HepG2 (cell line): Measurements from ENCODE around the gene RPL11. TPM values are rescaled to one million over a fixed set of nuclear protein-coding genes. Genes with fewer than 3 reads are reported as not detected.

ENCODE experiments used
- AGO1 ChIP-seq: fragments of 200-400 bp; formaldehyde crosslinking; IDR thresholded peaks from 2 replicates; pipeline ENCODE4 v1.6.1; 2017; ENCODE audit warnings: mild to moderate bottlenecking, low read depth, low read length, moderate library complexity; ENCODE audit not compliant: poor library complexity, severe bottlenecking
- ATF6 ChIP-seq: sonication (generic); formaldehyde crosslinking; conservative IDR thresholded peaks from 2 replicates; pipeline ENCODE4 v1.4.0; 2020; ENCODE audit warnings: missing genetic modification reagents
- DR1 ChIP-seq: sonication (generic); formaldehyde crosslinking; IDR thresholded peaks from 2 replicates; pipeline ENCODE4 v1.8.0; 2021; ENCODE audit warnings: mild to moderate bottlenecking, missing genetic modification reagents, inconsistent platforms
- JUNB ChIP-seq: sonication (generic); formaldehyde crosslinking; IDR thresholded peaks from 2 replicates; pipeline ENCODE4 v1.8.0; 2022; ENCODE audit warnings: missing genetic modification reagents, mild to moderate bottlenecking, borderline replicate concordance
- KDM5B ChIP-seq: sonication (generic); formaldehyde crosslinking; IDR thresholded peaks from 2 replicates; pipeline ENCODE4 v1.4.0; 2020; ENCODE audit warnings: missing genetic modification reagents, mild to moderate bottlenecking, borderline replicate concordance
- MAFG ChIP-seq: sonication (generic); formaldehyde crosslinking; IDR thresholded peaks from 2 replicates; pipeline ENCODE4 v1.5.1; 2020; ENCODE audit warnings: mild to moderate bottlenecking, missing genetic modification reagents
- MIER3 ChIP-seq: IDR thresholded peaks from 2 replicates; pipeline ENCODE4 v1.6.1; 2016; ENCODE audit warnings: missing compliant biosample characterization, borderline replicate concordance
- MLX ChIP-seq: IDR thresholded peaks from 2 replicates; pipeline ENCODE4 v1.6.1; 2016
- MXD4 ChIP-seq: IDR thresholded peaks from 2 replicates; pipeline ENCODE4 v1.6.1; 2016; ENCODE audit warnings: mild to moderate bottlenecking, missing biosample characterization, missing genetic modification reagents
- NFE2L1 ChIP-seq: sonication (generic); formaldehyde crosslinking; IDR thresholded peaks from 2 replicates; pipeline ENCODE4 v1.4.0; 2020; ENCODE audit warnings: missing genetic modification reagents, mild to moderate bottlenecking, borderline replicate concordance
- PAWR ChIP-seq: sonication (generic); formaldehyde crosslinking; IDR thresholded peaks from 2 replicates; pipeline ENCODE4 v1.4.0; 2020; ENCODE audit warnings: missing genetic modification reagents, mild to moderate bottlenecking, borderline replicate concordance
- POLR2AphosphoS5 ChIP-seq: IDR thresholded peaks from 2 replicates; pipeline ENCODE4 v1.6.1; 2012; ENCODE audit warnings: low read depth, low read length
- SOX5 ChIP-seq: IDR thresholded peaks from 2 replicates; pipeline ENCODE4 v1.6.1; 2016; ENCODE audit warnings: borderline replicate concordance
- ZBED4 ChIP-seq: sonication (generic); formaldehyde crosslinking; IDR thresholded peaks from 2 replicates; pipeline ENCODE4 v1.4.0; 2020; ENCODE audit warnings: missing genetic modification reagents, borderline replicate concordance
- ZBTB7B ChIP-seq: sonication (generic); formaldehyde crosslinking; IDR thresholded peaks from 2 replicates; pipeline ENCODE4 v1.4.0; 2020; ENCODE audit warnings: missing genetic modification reagents
- ZNF143 ChIP-seq: sonication (generic); formaldehyde crosslinking; IDR thresholded peaks from 2 replicates; pipeline ENCODE4 v1.4.0; 2020; ENCODE audit warnings: missing genetic modification reagents
- ZNF337 ChIP-seq: sonication (generic); formaldehyde crosslinking; IDR thresholded peaks from 2 replicates; pipeline ENCODE4 v1.5.1; 2020; ENCODE audit warnings: missing genetic modification reagents, low read depth, mild to moderate bottlenecking, borderline replicate concordance
- ZNF784 ChIP-seq: sonication (generic); formaldehyde crosslinking; IDR thresholded peaks from 2 replicates; pipeline ENCODE4 v1.5.1; 2020; ENCODE audit warnings: missing genetic modification reagents, mild to moderate bottlenecking, borderline replicate concordance
- ZNF790 ChIP-seq: sonication (generic); formaldehyde crosslinking; IDR thresholded peaks from 2 replicates; pipeline ENCODE4 v1.8.0; 2022; ENCODE audit warnings: missing genetic modification reagents, mild to moderate bottlenecking, borderline replicate concordance
- polyA plus RNA-seq, 8 experiments: library from polyadenylated mRNA; depleted of rRNA in 3 of 8; stranded (reverse) in 7 of 8; unstranded in 1 of 8; fragments of >200 nt; fragmentation: Illumina TruSeq in 4 of 8; extraction: Trizol in 4 of 8; gene quantifications; 2 replicates each; pipeline versions ENCODE4 v1.2.1 to v1.2.3, GENCODE V29; 2011 to 2016; ENCODE audit warnings: low read depth in 4 of 8, missing spikeins in 1 of 8, mixed read lengths in 1 of 8; ENCODE audit not compliant: insufficient read depth in 1 of 8
- total RNA-seq, 5 experiments: library from RNA; depleted of rRNA; stranded (reverse); fragments of >200 nt; fragmentation: Illumina TruSeq; extraction: Trizol; gene quantifications; 2 replicates each; pipeline ENCODE4 v1.2.3, GENCODE V29; 2016; ENCODE audit warnings: low read depth in 1 of 5
- TF ChIP-seq, protein P1 (sequence below): IDR thresholded peaks from 2 replicates; pipeline ENCODE4 v1.6.1; 2012; ENCODE audit warnings: low read depth, low read length, improper control_type of control experiment

Gene RPL11
- total and polyA plus RNA-seq, 2 of the 13 experiments (the other 11 are each of a cell fraction or from before 2014, with no cell fraction given), result 1,682 to 2,010 TPM

DNA sequence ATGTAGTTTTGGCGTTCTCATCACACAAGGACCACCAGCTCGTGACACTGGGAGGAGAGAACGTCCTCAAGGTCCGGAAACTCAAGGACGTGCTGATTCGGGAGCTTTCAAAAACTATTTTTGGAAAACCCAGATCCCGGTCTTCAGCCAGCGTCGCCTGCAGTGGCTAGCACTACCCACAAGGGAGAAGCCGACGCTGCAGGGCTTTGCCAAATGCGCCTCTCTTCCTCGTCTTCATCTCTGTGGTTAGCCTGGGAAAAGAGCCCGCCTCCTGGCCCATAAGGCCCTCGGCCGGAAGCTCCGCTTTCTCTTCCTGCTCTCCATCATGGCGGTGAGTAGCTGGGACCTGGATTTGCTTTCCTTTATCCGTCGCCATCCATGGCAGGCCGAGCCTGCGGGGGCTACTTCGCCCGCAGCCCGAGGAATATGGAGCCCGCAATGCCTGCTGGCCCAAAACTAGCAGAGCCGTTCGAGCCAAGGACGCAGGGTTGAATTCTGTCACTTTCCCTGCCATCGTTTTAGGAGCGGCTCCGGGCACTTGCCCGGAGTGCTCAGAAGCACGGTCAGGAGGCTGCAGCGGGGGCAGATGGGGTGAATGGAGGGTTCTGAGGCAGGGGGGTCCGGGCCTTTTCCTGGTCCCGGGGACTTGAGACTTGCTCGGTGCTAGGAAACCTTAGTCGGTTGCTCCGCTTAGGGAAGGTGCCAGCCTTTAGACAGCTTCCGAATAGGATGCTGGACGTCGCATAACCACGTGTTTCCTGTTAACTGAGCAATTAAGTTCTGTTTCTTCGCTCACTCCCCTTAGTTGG lies at the start of gene RPL11 (continued):
- TF ChIP-seq ZNF784 (CRISPR knock-in tag), result 0 out of 2 replicates have a peak, but pooled peaks have one; percentile 46
- TF ChIP-seq ZNF790 (CRISPR knock-in tag), result 0 out of 2 replicates have a peak, but pooled peaks have one; percentile 79
- 0 out of 2 replicates have a peak, but pooled peaks have one; percentile 60 for TF ChIP-seq MLX (CRISPR knock-in tag)
- TF ChIP-seq JUNB (CRISPR knock-in tag), result no peak
- no peak for TF ChIP-seq ATF6
- no peak for TF ChIP-seq ZBED4
- peak; percentile 91 for TF ChIP-seq ZNF143
- no peak for TF ChIP-seq ZBTB7B (CRISPR knock-in tag)
- TF ChIP-seq ZNF337 (CRISPR knock-in tag), result no peak
- TF ChIP-seq SOX5 (CRISPR knock-in tag), result peak; percentile 33; the same call in 1 of the 2 replicates
- peak; percentile 94; the same call in 1 of the 2 replicates for TF ChIP-seq KDM5B
- TF ChIP-seq PAWR (CRISPR knock-in tag), result no peak
- no peak; the same call in none of the 2 replicates for TF ChIP-seq MXD4 (CRISPR knock-in tag)
- peak; percentile 52 for TF ChIP-seq AGO1
- TF ChIP-seq MIER3 (CRISPR knock-in tag), result peak; percentile 36; the same call in 1 of the 2 replicates
- TF ChIP-seq, protein P1, sequence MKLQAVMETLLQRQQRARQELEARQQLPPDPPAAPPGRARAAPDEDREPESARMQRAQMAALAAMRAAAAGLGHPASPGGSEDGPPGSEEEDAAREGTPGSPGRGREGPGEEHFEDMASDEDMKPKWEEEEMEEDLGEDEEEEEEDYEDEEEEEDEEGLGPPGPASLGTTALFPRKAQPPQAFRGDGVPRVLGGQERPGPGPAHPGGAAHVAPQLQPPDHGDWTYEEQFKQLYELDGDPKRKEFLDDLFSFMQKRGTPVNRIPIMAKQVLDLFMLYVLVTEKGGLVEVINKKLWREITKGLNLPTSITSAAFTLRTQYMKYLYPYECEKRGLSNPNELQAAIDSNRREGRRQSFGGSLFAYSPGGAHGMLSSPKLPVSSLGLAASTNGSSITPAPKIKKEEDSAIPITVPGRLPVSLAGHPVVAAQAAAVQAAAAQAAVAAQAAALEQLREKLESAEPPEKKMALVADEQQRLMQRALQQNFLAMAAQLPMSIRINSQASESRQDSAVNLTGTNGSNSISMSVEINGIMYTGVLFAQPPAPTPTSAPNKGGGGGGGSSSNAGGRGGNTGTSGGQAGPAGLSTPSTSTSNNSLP, result no peak
- no peak for TF ChIP-seq MAFG (CRISPR knock-in tag)
- TF ChIP-seq POLR2AphosphoS5, result peak; percentile 98
- TF ChIP-seq DR1, result peak; percentile 97
- no peak for TF ChIP-seq NFE2L1 (CRISPR knock-in tag)
